ENCODE measurements around the gene FER.

- TF ChIP-seq CTCF (IDR thresholded peaks at IDR 0.05) (no peak), POLR2A (IDR thresholded peaks at IDR 0.05) (no peak)
Observed at GRCh38 chr5:108820983-108821382, 73.3 kb downstream of the FER start.
